Liver (tissue), 3 donors: ENCODE measurements around the gene SASH3.

Experiments
- CTCF ChIP-seq: fragments of 150-350 bp; IDR thresholded peaks from 2 replicates; pipeline ENCODE4 v1.5.1; 2017; ENCODE audit warnings: improper control_type of control experiment, low read depth, low read length; ENCODE audit not compliant: missing input control
- EGR1 ChIP-seq, 2 donors: IDR thresholded peaks; 2 replicates each; pipeline ENCODE4 v1.6.1; 2016 to 2018; ENCODE audit warnings: antibody characterized with exemption in 2 of 2, low read depth in 2 of 2
- JUND ChIP-seq, 2 donors: IDR thresholded peaks; 2 replicates each; pipeline ENCODE4 v1.6.1; 2016; ENCODE audit warnings: antibody characterized with exemption in 2 of 2
- RAD21 ChIP-seq, 2 donors: IDR thresholded peaks; 2 replicates each; pipeline ENCODE4 v1.6.1; 2016; ENCODE audit warnings: antibody characterized with exemption in 2 of 2, mild to moderate bottlenecking in 2 of 2
- REST ChIP-seq: IDR thresholded peaks from 2 replicates; pipeline ENCODE4 v1.6.1; 2016; ENCODE audit warnings: antibody characterized with exemption, mild to moderate bottlenecking
- SP1 ChIP-seq: IDR thresholded peaks from 2 replicates; pipeline ENCODE4 v1.6.1; 2018; ENCODE audit warnings: antibody characterized with exemption, mild to moderate bottlenecking
- YY1 ChIP-seq: IDR thresholded peaks from 2 replicates; pipeline ENCODE4 v1.6.1; 2016; ENCODE audit warnings: antibody characterized with exemption, mild to moderate bottlenecking
- TF ChIP-seq, protein P1 (sequence below): IDR thresholded peaks from 2 replicates; pipeline ENCODE4 v1.6.1; 2016; ENCODE audit warnings: antibody characterized with exemption
- donor health status: healthy.
- donor health status: healthy.

DNA sequence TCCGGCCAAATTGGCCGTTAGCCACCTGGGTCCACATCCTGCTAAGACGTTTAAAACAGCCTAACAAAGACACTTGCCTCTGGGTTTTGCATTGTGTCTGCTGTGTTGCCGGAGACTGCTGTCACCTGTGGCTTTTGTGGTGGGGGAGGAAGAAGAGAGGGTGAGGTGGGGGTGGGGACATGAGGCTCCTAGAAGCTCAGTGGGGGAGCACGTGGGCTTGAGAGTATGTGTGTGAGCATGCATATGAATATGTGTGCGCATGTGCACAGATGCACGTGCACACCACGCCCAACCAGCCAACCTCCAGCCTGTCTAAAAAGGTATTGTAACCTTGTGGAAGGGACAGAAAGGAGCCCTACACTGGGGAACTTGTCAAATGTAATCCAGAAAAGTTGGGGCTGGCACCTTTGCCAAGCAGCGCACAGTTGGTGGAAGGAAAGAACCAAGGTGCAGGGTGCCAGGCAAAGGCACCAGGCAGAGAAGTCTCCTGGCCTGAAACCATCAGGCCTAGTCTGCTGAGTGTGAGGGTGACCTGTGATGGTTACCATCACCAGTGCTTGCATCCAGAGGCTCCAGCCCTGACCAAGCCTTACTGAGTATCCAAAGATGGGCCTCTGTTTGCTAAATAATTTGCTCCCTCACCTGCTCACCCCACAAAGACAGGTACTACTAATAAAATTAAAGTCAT, 10.1 kb upstream of the SASH3 start:
- TF ChIP-seq SP1: no peak
- no peak for TF ChIP-seq RAD21 (IDR thresholded peaks at IDR 0.05)
- no peak for TF ChIP-seq CTCF
- no peak for TF ChIP-seq YY1
- TF ChIP-seq REST: no peak
- TF ChIP-seq JUND (IDR thresholded peaks at IDR 0.05): no peak
- TF ChIP-seq EGR1 (IDR thresholded peaks at IDR 0.05; ENCODE audit: low read depth in 2 of 2): no peak
- TF ChIP-seq, protein P1, sequence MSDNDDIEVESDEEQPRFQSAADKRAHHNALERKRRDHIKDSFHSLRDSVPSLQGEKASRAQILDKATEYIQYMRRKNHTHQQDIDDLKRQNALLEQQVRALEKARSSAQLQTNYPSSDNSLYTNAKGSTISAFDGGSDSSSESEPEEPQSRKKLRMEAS: no peak
